Measurements from ENCODE around the gene LCTL.

GRCh38 chr15:66601521-66601920 lies 35.7 kb upstream of the LCTL start:
- TF ChIP-seq CTCF (IDR thresholded peaks at IDR 0.05) (no peak), POLR2AphosphoS5 (IDR thresholded peaks at IDR 0.05; ENCODE audit: low read depth, low read length) (no peak)
